ENCODE results near the gene MGAM2.
"Not testable (repeated sequence)": the region's sequence is repeated elsewhere in the genome, so short reads cannot be mapped to it uniquely, and the experiment has no call there.

MGAM2 gene

DNA sequence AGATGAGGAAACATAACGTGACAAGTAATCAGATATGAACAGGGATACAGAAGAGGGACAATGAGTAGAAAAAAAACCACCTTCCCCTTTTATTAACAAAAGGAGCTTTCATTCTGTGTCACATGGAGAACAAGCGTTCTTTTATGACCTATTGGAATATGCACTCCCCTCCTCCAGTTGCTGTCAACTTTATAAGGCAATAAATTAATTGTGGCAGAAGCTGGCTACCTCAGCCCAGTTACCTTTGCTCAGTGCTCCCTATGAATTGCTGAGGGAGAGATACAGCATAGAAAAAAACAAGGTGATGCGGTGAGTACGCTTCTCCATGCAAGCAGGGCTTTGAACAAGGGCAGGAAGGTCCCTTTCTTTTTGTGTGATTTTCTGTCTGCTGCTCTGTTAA is at the start of gene MGAM2:
MGAM2 (plus strand) TSS at position 220 of the 400 bp plus-strand sequence. CDS start 5,156 bp downstream, outside the sequence.
- in situ Hi-C loops (cut with MboI; ENCODE audit: low sequenced_read_pairs), result no loop called here

DNA sequence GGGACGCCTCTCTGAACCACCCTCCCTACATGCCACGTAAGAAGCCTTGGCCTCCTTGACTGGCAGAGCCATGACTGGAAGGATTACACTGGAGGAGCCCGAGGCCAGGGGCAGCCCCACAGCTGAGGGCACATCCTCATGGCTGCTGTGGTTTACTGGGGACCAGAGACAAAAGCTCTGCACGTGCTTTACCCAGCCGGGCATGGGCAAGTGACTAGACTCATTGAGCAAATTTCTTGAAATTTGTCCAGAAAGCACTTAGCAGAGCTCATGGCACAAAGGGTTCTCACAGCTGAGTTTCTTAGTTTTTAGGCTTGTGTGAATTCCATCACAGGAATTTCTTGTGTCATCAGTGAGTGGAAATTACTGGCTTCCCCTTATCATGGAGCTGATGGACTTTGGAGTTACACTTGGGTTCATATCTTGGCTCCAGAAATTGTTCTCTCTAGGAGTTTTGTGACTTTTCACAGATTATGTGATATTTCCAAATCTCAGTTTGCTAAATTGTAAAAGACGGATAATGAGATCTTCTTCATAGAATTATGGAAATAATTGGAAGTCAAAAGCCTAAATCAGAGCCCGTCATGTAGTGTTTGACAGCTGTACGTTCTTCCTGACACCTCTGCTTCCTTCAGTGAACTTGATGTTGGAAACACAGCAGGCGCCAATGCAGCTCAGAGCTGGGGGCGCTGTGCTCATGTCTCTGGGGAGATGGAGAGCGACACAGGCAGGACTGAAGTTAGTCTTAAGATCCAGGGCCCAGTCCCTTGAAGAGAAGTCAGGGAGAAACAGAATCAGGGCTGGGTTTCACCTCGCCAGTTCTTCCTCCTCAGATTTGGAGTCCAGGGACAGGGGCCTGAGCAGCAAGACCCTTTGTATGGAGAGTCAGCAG is 47.7 kb upstream of the MGAM2 start:
- in situ Hi-C loops (cut with MboI; ENCODE audit: low sequenced_read_pairs), result no loop called here

- in situ Hi-C loops (cut with MboI; ENCODE audit: low sequenced_read_pairs), result no loop called here
Observed at GRCh38 chr7:142066536-142066935, 45.0 kb upstream of the MGAM2 start.

GRCh38 chr7:142077762-142078161 is 33.8 kb upstream of the MGAM2 start:
- in situ Hi-C loops (cut with MboI; ENCODE audit: low sequenced_read_pairs), result no loop called here

DNA sequence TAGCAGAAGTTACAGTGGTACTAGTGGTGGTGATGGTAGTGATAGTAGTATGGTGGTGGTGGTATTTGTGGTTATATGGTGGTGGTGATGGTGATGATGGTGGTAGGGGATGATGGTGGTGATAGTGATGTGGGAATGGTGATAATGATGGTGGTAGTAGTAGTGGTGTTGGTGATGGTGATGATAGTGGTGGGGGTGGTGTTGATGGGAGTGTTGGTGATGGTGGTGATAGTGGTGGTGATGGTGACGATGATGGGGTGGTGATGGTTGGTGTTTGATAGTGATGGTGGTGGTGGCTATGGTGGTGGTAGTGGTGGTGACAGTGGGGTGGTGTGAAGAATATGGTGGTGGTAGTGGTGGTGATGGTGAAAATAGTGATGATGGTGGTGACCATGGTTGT is 27.9 kb upstream of the MGAM2 start:
- in situ Hi-C loops (cut with MboI; ENCODE audit: low sequenced_read_pairs), result no loop called here

DNA sequence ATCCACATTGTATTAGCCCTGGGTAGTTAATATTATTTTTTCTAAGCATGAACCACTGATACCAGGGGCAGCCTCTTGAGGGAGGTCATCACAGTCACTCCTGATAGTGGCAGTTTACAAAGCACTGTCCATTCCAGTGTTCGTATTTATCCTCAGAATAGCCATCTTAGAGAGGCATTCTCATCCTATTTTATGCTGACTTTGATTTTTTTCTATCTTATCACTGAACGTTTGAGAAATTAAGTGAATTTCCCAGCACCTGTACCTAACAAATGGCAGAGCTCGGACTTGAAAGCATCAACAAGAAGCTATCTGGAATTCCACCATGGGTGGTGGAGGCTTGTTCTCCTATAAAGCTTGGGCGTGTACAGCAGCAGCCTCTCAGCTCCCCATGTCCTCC is 26.1 kb upstream of the MGAM2 start:
- in situ Hi-C loops (cut with MboI; ENCODE audit: low sequenced_read_pairs), result no loop called here

- in situ Hi-C loops (cut with MboI; ENCODE audit: low sequenced_read_pairs), result no loop called here
Observed at GRCh38 chr7:142088022-142088714, 23.4 kb upstream of the MGAM2 start.

DNA sequence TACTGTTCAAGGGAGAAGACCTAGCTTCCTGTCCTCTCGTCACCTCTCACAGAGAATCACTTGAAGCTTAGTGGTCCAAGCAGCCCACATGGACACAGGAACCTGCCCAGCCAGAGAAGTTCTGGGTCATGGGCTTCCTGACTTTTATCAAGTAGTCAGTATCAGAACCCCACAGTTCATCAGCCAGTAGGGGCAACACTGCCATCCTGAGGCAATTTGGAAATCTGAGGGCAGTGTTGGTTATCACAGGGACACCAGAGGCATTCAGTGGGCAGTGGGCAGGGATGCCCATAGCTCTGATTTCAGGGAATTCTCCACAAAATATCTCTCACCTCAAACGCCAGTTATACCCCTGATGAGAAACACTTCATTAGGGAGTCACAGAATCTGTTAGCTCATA is 22.5 kb upstream of the MGAM2 start:
- in situ Hi-C loops (cut with MboI; ENCODE audit: low sequenced_read_pairs), result no loop called here

DNA sequence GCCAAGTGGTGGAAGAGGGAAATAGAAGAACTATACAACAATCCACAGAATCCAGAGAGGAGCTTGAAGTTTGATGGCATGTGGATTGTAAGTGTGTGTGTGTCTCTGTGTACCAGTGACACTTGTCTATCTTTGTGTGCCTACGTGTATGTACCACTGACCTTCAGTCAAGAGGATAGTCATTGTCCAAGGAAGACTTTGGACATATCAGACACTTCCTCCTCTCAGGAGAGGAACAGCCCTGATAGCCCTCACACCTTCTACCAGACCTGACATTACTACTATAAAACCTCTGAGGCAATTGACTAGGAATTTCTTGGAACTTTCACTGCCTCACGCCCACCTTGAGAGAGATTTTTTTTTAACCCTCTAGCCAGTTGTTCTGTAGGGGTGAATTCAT is 19.6 kb upstream of the MGAM2 start:
- in situ Hi-C loops (cut with MboI; ENCODE audit: low sequenced_read_pairs), result no loop called here

- in situ Hi-C loops (cut with MboI; ENCODE audit: low sequenced_read_pairs), result no loop called here
Observed at GRCh38 chr7:142094861-142095260, 16.7 kb upstream of the MGAM2 start.

DNA sequence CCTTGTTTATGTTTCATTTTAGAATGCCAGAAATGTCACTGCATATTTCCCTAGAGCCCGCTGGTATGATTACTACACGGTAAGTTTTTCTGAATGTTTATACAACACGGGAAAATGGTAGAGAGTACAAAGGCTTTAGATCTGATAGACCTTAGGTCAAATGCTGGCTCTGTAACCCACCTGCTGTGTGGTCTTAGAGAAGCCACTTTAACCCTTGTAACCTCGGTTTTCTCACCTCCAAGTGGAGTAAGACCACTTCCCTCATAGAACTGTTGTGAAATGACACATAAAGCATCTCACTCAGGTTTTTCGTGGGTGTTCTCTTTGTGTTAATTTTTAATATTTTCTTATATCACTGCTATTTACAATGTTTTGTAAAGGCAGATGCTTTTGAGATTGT is 13.9 kb upstream of the MGAM2 start:
- in situ Hi-C loops (cut with MboI; ENCODE audit: low sequenced_read_pairs), result no loop called here

- in situ Hi-C loops (cut with MboI; ENCODE audit: low sequenced_read_pairs), result no loop called here
Observed at GRCh38 chr7:142098004-142098403, 13.5 kb upstream of the MGAM2 start.

DNA sequence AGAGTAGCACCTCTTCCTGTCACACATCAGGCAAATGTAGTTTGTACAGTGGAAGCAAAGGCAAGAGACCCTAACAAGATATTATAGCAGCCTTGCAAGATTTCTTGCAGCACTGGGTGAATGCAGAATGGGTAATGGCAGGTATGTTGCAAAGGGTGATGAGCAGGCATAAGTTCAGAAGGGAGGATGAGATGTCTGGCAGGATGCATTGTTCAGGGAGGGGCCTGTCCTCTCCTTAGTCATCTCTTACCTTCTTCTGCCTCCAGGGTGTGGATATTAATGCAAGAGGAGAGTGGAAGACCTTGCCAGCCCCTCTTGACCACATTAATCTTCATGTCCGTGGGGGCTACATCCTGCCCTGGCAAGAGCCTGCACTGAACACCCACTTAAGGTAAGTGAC is 12.2 kb upstream of the MGAM2 start:
- in situ Hi-C loops (cut with MboI; ENCODE audit: low sequenced_read_pairs), result not testable (repeated sequence)

DNA sequence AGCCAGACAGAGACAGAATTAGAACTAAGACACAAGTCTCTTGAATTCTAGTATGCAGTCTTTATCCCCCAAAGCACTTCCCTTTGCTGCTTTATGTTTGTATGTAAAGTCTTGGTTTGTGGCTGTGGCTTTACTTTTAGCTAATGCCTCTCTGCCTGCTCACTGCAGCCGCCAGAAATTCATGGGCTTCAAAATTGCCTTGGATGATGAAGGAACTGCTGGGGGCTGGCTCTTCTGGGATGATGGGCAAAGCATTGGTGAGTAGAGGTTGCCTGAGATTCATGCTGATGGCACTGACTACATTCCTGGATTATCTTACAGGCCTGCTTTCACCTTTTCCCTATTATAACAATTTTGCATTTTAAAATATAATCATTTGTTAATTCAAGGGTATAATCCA is 10.9 kb upstream of the MGAM2 start:
- in situ Hi-C loops (cut with MboI; ENCODE audit: low sequenced_read_pairs), result no loop called here

DNA sequence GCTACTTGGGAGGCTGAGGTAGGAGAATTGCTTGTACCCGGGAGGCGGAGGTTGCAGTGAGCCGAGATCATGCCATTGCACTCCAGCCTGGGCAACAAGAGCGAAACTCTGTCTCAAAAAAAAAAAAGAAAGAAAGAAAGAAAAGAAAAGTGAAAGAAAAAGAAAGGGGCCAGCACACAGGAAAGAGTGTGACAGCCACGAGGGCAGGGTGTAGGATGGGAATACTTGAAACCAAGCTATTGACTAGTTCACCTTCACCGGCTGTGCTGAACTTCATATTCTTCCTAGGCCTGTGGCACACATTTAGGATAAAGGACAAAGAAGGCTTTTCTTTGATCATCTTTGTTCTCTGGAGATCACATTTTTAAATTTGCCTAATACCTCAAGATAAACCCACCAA is 9.7 kb upstream of the MGAM2 start:
- in situ Hi-C loops (cut with MboI; ENCODE audit: low sequenced_read_pairs), result not testable (repeated sequence)

DNA sequence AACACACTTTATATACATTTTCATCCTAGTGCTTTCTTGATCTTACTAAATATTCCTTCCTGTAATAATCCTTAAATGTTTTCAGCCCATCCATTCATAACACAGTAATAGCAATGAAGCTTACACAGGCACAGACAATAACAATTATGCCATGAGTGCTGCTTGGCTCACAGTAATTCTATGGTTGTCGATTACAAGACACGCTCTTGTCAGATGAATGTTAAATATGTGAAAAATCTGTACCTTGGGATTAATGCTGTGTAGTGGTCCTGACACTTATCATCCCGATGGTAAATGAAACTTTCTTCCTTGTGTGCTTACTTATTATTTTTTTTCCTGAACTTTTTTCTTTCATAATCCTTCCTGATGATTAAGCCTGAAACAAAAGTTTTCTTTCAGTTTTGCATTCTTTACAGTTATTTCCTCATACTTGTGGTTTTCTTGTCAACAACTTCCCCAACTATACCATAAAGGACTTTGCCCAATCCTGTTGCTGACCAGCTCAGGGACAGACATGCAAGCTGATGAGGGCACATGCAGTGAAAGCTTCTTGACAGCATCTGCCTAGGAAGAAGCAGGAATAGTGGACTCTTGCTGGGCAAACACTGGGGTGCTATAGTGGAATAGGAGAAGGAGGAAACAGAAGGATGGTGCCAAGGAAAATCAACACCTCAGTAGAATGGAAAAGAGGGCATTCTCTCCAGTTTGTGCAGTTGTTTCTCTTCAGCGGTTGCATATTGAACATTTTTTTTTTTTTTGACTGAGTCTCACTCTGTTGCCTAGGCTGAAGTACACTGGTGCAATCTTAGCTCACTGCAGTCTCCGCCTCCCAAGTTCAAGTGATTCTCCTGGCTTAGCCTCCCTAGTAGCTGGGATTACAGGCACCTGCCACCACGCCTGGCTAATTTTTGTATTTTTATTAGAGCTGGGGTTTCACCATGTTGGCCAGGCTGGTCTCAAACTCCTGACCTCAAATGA is 6.7 kb upstream of the MGAM2 start:
- in situ Hi-C loops (cut with MboI; ENCODE audit: low sequenced_read_pairs), result no loop called here

DNA sequence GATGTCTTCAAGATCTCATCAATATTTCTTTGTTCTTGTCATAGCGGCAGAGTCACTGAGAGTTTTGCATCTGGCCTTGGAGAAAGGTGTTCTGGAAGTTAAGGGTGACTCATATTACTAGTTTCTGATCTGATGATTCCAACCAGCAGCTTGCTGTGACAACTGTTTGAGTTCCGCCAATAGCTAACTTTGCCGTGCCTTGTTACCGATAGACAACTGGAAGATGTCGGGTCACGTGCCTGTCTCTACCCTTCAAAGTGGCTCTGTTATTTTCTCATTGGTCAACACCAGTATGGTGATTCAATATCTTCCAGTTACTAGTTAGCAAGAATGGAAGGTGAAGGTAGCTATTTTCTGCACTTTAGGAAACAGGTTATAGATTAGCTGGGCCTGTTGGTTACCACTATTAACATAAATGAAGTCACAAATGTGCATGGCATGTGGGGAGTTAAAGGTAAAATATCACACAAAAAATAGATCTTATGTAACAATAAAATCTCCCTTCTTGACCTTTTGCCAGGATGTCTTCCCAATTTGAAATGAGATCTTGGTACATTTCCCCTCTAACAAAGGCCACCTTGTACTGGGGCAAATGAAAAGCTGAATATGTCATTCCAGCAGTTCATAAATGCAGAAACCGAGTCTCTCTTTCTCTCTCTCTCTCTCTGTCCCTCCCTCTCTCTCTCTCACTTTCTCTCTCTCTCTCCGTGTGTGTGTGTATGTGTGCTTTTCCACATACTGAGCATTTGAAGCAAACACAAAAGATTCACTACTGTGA is 2.6 kb upstream of the MGAM2 start:
- in situ Hi-C loops (cut with MboI; ENCODE audit: low sequenced_read_pairs), result no loop called here

DNA sequence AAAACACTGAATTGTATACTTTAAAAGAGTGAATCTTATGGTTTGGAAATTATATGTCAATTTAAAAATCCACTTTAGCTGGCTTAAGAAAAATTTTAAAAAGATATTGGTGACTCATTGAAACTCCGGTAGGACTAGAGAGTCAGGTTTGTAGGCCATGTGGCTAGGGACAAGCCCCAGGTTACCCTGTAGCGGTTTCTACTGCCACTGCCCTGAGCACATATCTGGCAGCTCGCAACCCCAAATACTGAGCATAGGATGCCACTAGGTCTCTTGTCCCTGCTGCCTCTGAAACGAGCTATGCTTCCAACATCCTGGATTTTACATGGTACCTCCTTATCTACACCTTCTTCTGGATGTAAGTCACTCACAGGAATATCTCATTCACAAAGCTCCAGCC is 1.4 kb upstream of the MGAM2 start:
- in situ Hi-C loops (cut with MboI; ENCODE audit: low sequenced_read_pairs), result no loop called here

- in situ Hi-C loops (cut with MboI; ENCODE audit: low sequenced_read_pairs), result no loop called here
Observed at GRCh38 chr7:142110638-142111037, 880 bp upstream of the MGAM2 start.

GRCh38 chr7:142112086-142112485 is 568 bp downstream of the MGAM2 start:
- in situ Hi-C loops (cut with MboI; ENCODE audit: low sequenced_read_pairs), result no loop called here
